ENCODE measurements around the gene RNF213. TPM values are rescaled to one million over a fixed set of nuclear protein-coding genes. Genes with fewer than 3 reads are reported as not detected.

RNF213 gene
- total RNA-seq, 1 experiment from 2014 or later = 15.0 TPM

DNA sequence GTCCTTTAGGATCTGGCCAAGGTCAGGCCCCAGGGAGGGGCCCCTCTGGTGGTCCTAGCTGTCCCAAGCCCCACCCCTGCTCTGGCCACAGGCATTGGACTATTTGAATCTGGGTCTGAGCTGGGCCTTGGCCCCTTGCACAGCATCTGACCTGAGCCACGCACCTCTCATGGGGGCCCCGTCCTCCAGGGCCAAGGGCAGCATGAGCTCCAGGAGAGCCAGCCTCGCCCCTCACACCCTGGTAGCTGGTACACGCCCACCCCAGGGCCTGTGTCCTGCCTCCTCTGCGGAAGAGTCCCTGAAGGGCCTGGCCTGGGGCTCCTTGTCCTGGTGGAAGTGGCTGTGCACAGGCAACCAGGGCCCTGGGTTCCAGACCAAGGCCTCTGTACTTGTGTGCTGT lies 178.2 kb downstream of the RNF213 start:
- H3K9me2 ChIP-seq (replicated peaks; ENCODE audit: insufficient read depth, low read length) = no peaks in the 10 kb centered on the region

DNA sequence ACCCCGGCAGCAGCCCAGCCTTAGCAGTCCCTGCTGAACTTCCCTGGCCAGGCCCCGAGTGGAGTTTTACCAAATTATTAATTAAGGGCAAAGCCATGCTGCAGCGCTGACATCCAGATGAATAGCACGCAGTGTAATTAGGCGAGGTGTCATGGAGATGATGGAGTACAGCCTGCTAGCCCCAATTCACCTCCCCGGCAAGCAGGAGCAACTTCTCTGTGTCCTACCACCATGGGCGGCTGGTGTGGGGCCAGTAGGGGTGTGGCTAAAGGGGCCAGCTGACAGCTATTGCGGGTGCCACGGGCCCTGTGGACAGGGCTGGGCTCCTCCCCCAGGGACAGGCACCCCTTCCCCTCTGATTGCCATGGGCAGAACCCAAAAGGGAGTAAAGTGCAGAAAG lies 178.8 kb downstream of the RNF213 start:
- Histone ChIP-seq H3K9ac (ENCODE audit: low read length) (no peak overlapping the region), H4K20me1 (ENCODE audit: insufficient read depth, low read depth, low read length) (no peaks in the 10 kb centered on the region; the same call in 1 of the 2 replicates), H3K4me3 (ENCODE audit: low read length) (no peak overlapping the region), H3K27me3 (ENCODE audit: low read length) (no peaks in the 10 kb centered on the region), H3K79me2 (ENCODE audit: low read length) (no peaks in the 10 kb centered on the region), H3K9me2 (replicated peaks; ENCODE audit: insufficient read depth, low read length) (no peaks in the 10 kb centered on the region), H3K27ac (ENCODE audit: low read length) (no peak overlapping the region), H3K36me3 (ENCODE audit: insufficient read depth, low read length) (no peaks in the 10 kb centered on the region), H3K4me1 (ENCODE audit: low read length) (peaks cover 3% of the 10 kb centered on the region; the same call in 1 of the 2 replicates), H2AFZ (ENCODE audit: low read length) (no peak overlapping the region), H3K4me2 (ENCODE audit: low read depth, low read length, poor library complexity, severe bottlenecking) (no peak overlapping the region), H3K9me3 (ENCODE audit: low read length) (no peaks in the 10 kb centered on the region)
- no peak for DNase-seq

More for the DNA sequence above, 178.2 kb downstream of the RNF213 start:
- H3K9ac ChIP-seq (ENCODE audit: low read length) = no peak overlapping the region
- no peak overlapping the region for H3K4me2 ChIP-seq (ENCODE audit: low read depth, low read length, poor library complexity, severe bottlenecking)
- H2AFZ ChIP-seq (ENCODE audit: low read length) = no peak overlapping the region
- no peaks in the 10 kb centered on the region for H3K36me3 ChIP-seq (ENCODE audit: insufficient read depth, low read length)
- no peaks in the 10 kb centered on the region; the same call in 1 of the 2 replicates for H4K20me1 ChIP-seq (ENCODE audit: insufficient read depth, low read depth, low read length)
- DNase-seq = no peak
- no peak overlapping the region for H3K27ac ChIP-seq (ENCODE audit: low read length)
- H3K27me3 ChIP-seq (ENCODE audit: low read length) = no peaks in the 10 kb centered on the region
- no peaks in the 10 kb centered on the region for H3K79me2 ChIP-seq (ENCODE audit: low read length)
- H3K4me1 ChIP-seq (ENCODE audit: low read length) = peaks cover 3% of the 10 kb centered on the region; the same call in 1 of the 2 replicates
- H3K9me3 ChIP-seq (ENCODE audit: low read length) = no peaks in the 10 kb centered on the region
- H3K4me3 ChIP-seq (ENCODE audit: low read length) = no peak overlapping the region

DNA sequence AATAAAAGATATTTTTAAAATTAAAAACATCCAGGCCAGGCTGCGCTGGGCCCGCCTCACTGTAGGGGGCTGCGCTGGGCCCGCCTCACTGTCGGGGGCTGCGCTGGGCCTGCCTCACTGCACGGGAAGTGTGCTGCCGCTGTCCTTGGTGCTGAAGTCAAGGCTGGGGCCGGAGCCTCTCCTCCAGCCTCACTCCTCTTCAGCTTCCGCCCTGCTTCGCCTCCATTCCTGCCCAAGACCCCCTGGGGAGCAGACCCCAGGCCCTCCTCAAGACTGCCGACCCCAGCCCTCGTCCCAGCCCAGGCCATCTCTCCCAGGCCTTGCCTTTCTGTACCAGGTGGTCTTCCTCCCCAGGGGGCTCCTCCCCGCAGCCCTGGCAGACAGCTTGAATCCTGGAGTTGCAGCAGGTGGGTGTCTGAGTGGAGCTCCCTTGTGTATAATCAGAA lies 180.5 kb downstream of the RNF213 start:
- DNase-seq = peak; percentile 86
- Histone ChIP-seq H3K36me3 (ENCODE audit: insufficient read depth, low read length) (no peaks in the 10 kb centered on the region), H3K27ac (ENCODE audit: low read length) (no peak overlapping the region), H3K4me3 (ENCODE audit: low read length) (no peak overlapping the region), H2AFZ (ENCODE audit: low read length) (no peak overlapping the region), H3K79me2 (ENCODE audit: low read length) (no peaks in the 10 kb centered on the region), H3K4me1 (ENCODE audit: low read length) (no peaks in the 10 kb centered on the region; the same call in 1 of the 2 replicates), H3K9me3 (ENCODE audit: low read length) (no peaks in the 10 kb centered on the region), H3K4me2 (ENCODE audit: low read depth, low read length, poor library complexity, severe bottlenecking) (no peak overlapping the region), H3K9me2 (replicated peaks; ENCODE audit: insufficient read depth, low read length) (no peaks in the 10 kb centered on the region), H3K27me3 (ENCODE audit: low read length) (no peaks in the 10 kb centered on the region), H4K20me1 (ENCODE audit: insufficient read depth, low read depth, low read length) (no peaks in the 10 kb centered on the region; the same call in 1 of the 2 replicates), H3K9ac (ENCODE audit: low read length) (no peak overlapping the region)

DNA sequence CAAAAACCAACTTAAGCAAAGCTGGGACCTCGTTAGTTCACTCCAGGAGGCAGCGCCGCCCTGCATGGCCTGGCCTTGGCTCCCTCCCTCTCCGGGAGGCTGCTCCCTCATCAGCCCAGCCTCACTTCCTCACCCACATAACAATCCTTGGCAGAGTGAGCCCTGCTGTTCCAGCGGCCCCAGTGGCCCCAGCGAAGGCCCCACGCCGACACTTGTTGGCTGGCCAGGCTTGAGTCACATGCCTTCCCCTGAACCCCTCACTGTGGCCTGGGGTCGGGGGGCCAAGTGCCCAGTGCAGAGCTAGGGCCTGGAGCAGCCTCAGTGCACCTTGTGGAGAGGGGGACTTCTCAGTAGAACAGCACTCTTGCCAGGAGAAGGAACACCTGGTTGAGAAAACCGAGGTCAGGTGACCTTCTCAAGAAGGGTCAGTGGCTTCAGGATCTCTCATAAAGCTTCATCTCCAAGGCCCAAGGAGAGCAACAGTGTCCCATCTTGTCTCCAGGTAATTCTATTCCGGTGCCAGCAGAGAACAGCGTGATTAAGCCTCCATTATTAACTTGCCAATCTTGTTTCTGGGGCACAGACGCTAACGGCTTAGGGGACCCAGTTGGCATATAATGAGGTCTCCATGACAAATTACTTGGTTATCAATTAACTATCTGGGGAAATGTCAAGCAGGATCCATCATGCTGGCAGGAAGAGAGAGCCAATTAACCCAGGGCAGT lies 181.1 kb downstream of the RNF213 start:
- H4K20me1 ChIP-seq (ENCODE audit: insufficient read depth, low read depth, low read length) = no peaks in the 10 kb centered on the region; the same call in 1 of the 2 replicates
- DNase-seq = no peak
- no peak overlapping the region for H3K9ac ChIP-seq (ENCODE audit: low read length)
- H3K4me1 ChIP-seq (ENCODE audit: low read length) = no peaks in the 10 kb centered on the region; the same call in 1 of the 2 replicates
- H3K27me3 ChIP-seq (ENCODE audit: low read length) = no peaks in the 10 kb centered on the region
- no peak overlapping the region for H3K4me2 ChIP-seq (ENCODE audit: low read depth, low read length, poor library complexity, severe bottlenecking)
- no peak overlapping the region for H3K4me3 ChIP-seq (ENCODE audit: low read length)
- H3K36me3 ChIP-seq (ENCODE audit: insufficient read depth, low read length) = no peaks in the 10 kb centered on the region
- H3K79me2 ChIP-seq (ENCODE audit: low read length) = no peaks in the 10 kb centered on the region
- no peaks in the 10 kb centered on the region for H3K9me3 ChIP-seq (ENCODE audit: low read length)
- no peak overlapping the region for H3K27ac ChIP-seq (ENCODE audit: low read length)
- H3K9me2 ChIP-seq (replicated peaks; ENCODE audit: insufficient read depth, low read length) = no peaks in the 10 kb centered on the region
- H2AFZ ChIP-seq (ENCODE audit: low read length) = no peak overlapping the region

DNA sequence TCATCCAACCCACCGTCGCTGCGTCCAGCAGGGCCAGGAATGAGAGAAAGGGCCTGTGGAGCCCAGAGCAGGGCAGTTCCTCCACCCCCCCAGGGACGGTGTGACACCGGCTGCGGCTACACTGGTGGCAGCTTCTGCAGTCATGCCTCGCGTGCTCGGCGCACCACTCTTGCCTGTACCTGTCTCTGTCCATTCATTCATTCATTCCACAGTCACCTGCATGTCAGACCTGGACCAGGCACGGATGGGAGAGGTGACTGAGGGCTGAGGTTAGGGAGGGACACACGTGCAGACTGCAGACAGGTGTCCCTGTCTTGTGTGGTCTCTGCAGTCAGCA lies 181.6 kb downstream of the RNF213 start:
- no peaks in the 10 kb centered on the region for H3K79me2 ChIP-seq (ENCODE audit: low read length)
- DNase-seq = no peak
- no peaks in the 10 kb centered on the region; the same call in 1 of the 2 replicates for H3K4me1 ChIP-seq (ENCODE audit: low read length)
- H3K27ac ChIP-seq (ENCODE audit: low read length) = no peak overlapping the region
- H3K36me3 ChIP-seq (ENCODE audit: insufficient read depth, low read length) = no peaks in the 10 kb centered on the region
- H3K27me3 ChIP-seq (ENCODE audit: low read length) = no peaks in the 10 kb centered on the region
- no peaks in the 10 kb centered on the region; the same call in 1 of the 2 replicates for H4K20me1 ChIP-seq (ENCODE audit: insufficient read depth, low read depth, low read length)
- no peak overlapping the region for H3K4me3 ChIP-seq (ENCODE audit: low read length)
- H2AFZ ChIP-seq (ENCODE audit: low read length) = no peak overlapping the region
- no peaks in the 10 kb centered on the region for H3K9me2 ChIP-seq (replicated peaks; ENCODE audit: insufficient read depth, low read length)
- no peak overlapping the region for H3K4me2 ChIP-seq (ENCODE audit: low read depth, low read length, poor library complexity, severe bottlenecking)
- no peaks in the 10 kb centered on the region for H3K9me3 ChIP-seq (ENCODE audit: low read length)
- no peak overlapping the region for H3K9ac ChIP-seq (ENCODE audit: low read length)

DNA sequence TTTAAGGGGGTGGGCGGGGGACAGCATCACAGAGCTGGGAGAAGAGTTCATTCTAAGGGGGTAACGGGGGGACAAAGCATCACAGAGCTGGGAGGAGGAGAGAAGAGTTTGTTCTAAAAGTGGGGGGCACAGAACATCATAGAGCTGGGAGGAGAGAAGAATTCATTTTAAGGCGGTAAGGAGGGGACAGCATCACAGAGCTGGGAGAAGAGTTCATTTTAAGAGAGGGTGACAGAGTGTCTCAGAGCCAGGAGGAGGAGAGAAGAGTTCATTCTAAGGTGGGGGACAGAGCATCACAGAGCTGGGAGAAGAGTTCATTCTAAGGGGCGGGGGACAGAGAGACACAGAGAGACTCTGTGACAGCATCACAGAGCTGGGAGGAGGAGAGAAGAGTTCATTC lies 182.1 kb downstream of the RNF213 start:
- H3K4me2 ChIP-seq (ENCODE audit: low read depth, low read length, poor library complexity, severe bottlenecking) = no peak overlapping the region
- no peaks in the 10 kb centered on the region for H4K20me1 ChIP-seq (ENCODE audit: insufficient read depth, low read depth, low read length)
- H3K27me3 ChIP-seq (ENCODE audit: low read length) = no peaks in the 10 kb centered on the region
- DNase-seq = no peak
- H3K79me2 ChIP-seq (ENCODE audit: low read length) = no peaks in the 10 kb centered on the region
- no peaks in the 10 kb centered on the region; the same call in 1 of the 2 replicates for H3K4me1 ChIP-seq (ENCODE audit: low read length)
- H2AFZ ChIP-seq (ENCODE audit: low read length) = no peak overlapping the region
- no peaks in the 10 kb centered on the region for H3K36me3 ChIP-seq (ENCODE audit: insufficient read depth, low read length)
- H3K9ac ChIP-seq (ENCODE audit: low read length) = no peak overlapping the region
- H3K27ac ChIP-seq (ENCODE audit: low read length) = no peak overlapping the region
- no peaks in the 10 kb centered on the region for H3K9me3 ChIP-seq (ENCODE audit: low read length)
- H3K4me3 ChIP-seq (ENCODE audit: low read length) = no peak overlapping the region
- no peaks in the 10 kb centered on the region for H3K9me2 ChIP-seq (replicated peaks; ENCODE audit: insufficient read depth, low read length)

DNA sequence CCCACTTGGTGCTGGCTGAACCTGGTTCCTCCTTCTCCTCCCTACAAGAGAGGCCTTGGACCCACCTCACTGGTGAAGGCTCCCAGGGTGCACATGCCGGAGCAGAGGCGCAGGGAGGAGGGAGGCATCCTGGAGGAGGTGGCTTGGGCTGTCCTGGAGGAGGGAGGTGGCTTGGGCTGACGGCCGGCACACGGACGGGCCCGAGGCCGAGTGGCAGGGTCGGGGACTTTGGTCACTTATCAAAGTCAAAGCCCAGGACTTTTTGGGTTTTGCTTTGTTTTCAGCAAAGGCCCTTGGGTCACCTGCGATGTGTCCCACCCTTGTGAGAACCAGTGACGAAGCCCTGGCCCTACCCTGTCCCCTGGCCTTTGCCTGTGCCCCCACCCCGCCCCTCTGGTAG lies 182.8 kb downstream of the RNF213 start:
- no peak for DNase-seq
- no peak overlapping the region for H2AFZ ChIP-seq (ENCODE audit: low read length)
- H3K9me3 ChIP-seq (ENCODE audit: low read length) = no peaks in the 10 kb centered on the region
- no peaks in the 10 kb centered on the region for H3K36me3 ChIP-seq (ENCODE audit: insufficient read depth, low read length)
- H4K20me1 ChIP-seq (ENCODE audit: insufficient read depth, low read depth, low read length) = no peaks in the 10 kb centered on the region
- H3K27ac ChIP-seq (ENCODE audit: low read length) = no peak overlapping the region
- H3K79me2 ChIP-seq (ENCODE audit: low read length) = no peaks in the 10 kb centered on the region
- H3K4me1 ChIP-seq (ENCODE audit: low read length) = no peaks in the 10 kb centered on the region; the same call in 1 of the 2 replicates
- no peak overlapping the region for H3K9ac ChIP-seq (ENCODE audit: low read length)
- no peaks in the 10 kb centered on the region for H3K27me3 ChIP-seq (ENCODE audit: low read length)
- H3K4me3 ChIP-seq (ENCODE audit: low read length) = no peak overlapping the region
- no peaks in the 10 kb centered on the region for H3K9me2 ChIP-seq (replicated peaks; ENCODE audit: insufficient read depth, low read length)
- H3K4me2 ChIP-seq (ENCODE audit: low read depth, low read length, poor library complexity, severe bottlenecking) = no peak overlapping the region

DNA sequence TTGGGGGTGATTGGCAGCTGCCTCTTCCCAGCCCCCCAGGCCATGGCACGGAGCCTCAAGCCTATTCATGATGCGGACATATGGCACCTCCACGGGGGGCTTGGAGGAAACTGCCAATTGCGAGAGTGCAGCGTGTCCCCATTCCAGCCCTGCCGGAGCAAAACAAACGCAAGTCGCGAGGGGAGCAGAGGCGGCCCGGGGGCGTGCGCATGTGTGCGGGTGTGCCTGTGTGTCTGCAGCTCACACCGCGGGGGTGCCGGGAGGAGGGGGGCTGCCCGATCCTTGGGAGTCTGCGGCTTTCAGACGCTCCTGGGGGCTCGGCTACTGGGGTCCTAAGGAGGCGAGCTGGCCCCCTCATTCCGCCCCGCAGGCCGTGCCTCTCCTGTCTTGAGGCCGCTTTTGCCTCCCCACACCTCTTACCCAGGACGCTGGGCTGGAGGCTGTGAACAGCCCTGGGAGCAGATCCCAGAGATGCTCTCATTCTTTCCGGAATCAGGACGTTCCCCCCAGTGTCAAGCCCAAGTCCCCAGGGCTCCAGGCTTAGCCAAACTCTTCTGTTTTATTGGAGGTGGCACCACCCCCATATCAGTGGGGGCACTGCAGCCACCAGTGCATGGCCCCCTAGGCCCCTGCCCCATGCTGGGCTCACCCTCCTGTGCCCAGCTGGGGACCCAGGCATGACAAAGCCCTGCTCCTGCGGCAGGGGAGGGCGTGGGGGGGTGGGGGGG lies 183.4 kb downstream of the RNF213 start:
- no peak overlapping the region for H2AFZ ChIP-seq (ENCODE audit: low read length)
- H3K27me3 ChIP-seq (ENCODE audit: low read length) = no peaks in the 10 kb centered on the region
- no peak overlapping the region for H3K4me3 ChIP-seq (ENCODE audit: low read length)
- no peaks in the 10 kb centered on the region for H3K9me3 ChIP-seq (ENCODE audit: low read length)
- no peaks in the 10 kb centered on the region for H3K36me3 ChIP-seq (ENCODE audit: insufficient read depth, low read length)
- no peaks in the 10 kb centered on the region for H4K20me1 ChIP-seq (ENCODE audit: insufficient read depth, low read depth, low read length)
- no peak overlapping the region for H3K4me2 ChIP-seq (ENCODE audit: low read depth, low read length, poor library complexity, severe bottlenecking)
- no peaks in the 10 kb centered on the region for H3K79me2 ChIP-seq (ENCODE audit: low read length)
- DNase-seq = no peak
- H3K9me2 ChIP-seq (replicated peaks; ENCODE audit: insufficient read depth, low read length) = no peaks in the 10 kb centered on the region
- no peaks in the 10 kb centered on the region; the same call in 1 of the 2 replicates for H3K4me1 ChIP-seq (ENCODE audit: low read length)
- no peak overlapping the region for H3K27ac ChIP-seq (ENCODE audit: low read length)
- H3K9ac ChIP-seq (ENCODE audit: low read length) = no peak overlapping the region
